ENCODE results near the gene ADAP1.

The ADAP1 gene

GRCh38 chr7:918441-919113, 35.9 kb downstream of the ADAP1 start:
- Histone ChIP-seq H3K79me2 (ENCODE audit: control insufficient read depth, insufficient read depth, low read length, poor library complexity) (no peaks in the 10 kb centered on the region), H3K27me3 (ENCODE audit: insufficient read depth, low read length) (no peaks in the 10 kb centered on the region), H3K23ac (ENCODE audit: low read length) (no peak overlapping the region), H2AK5ac (ENCODE audit: low read length) (no peak overlapping the region), H3K9me3 (ENCODE audit: insufficient read depth, low read depth, low read length) (no peaks in the 10 kb centered on the region), H4K8ac (ENCODE audit: low read depth, low read length) (no peak overlapping the region), H3K27ac (ENCODE audit: low read depth, low read length) (no peak overlapping the region), H3K4me1 (ENCODE audit: control insufficient read depth in 1 of 2, insufficient read depth in 2 of 2, low read length in 2 of 2) (peaks cover 2 to 6% of the 10 kb centered on the region in 2 experiments), H2AFZ (ENCODE audit: insufficient read depth, low read length, poor library complexity) (no peak overlapping the region), H4K91ac (ENCODE audit: low read depth, low read length) (no peak overlapping the region), H4K12ac (ENCODE audit: low read depth, low read length) (no peak overlapping the region), H3K4me2 (ENCODE audit: low read length) (no peak overlapping the region), H3K4me3 (ENCODE audit: low read depth, low read length) (no peak overlapping the region), H3K18ac (ENCODE audit: low read length) (no peak overlapping the region), H3K9ac (ENCODE audit: low read length) (no peak overlapping the region), H2BK12ac (ENCODE audit: low read length) (no peak overlapping the region), H2BK5ac (ENCODE audit: low read depth, low read length, poor library complexity) (no peak overlapping the region), H3K14ac (ENCODE audit: low read length) (no peak overlapping the region), H2BK120ac (ENCODE audit: insufficient read depth, low read length, poor library complexity) (no peak overlapping the region), H3K36me3 (ENCODE audit: control insufficient read depth in 1 of 2, insufficient read depth in 2 of 2, low read length in 2 of 2) (no peaks in the 10 kb centered on the region), H3K79me1 (ENCODE audit: low read length) (no peaks in the 10 kb centered on the region), H3K4ac (ENCODE audit: low read depth, low read length) (no peak overlapping the region)
- DNase-seq = no peak
- no CpG with 5 or more reads among the region's 21 CpGs for WGBS (ENCODE audit: extremely low coverage, insufficient coverage, insufficient read length)

GRCh38 chr7:918118-918425, 36.4 kb downstream of the ADAP1 start:
- Histone ChIP-seq H2BK120ac (ENCODE audit: insufficient read depth, low read length, poor library complexity) (no peak overlapping the region), H3K4ac (ENCODE audit: low read depth, low read length) (no peak overlapping the region), H3K14ac (ENCODE audit: low read length) (no peak overlapping the region), H3K9me3 (ENCODE audit: insufficient read depth, low read depth, low read length) (no peaks in the 10 kb centered on the region), H2AK5ac (ENCODE audit: low read length) (no peak overlapping the region), H2BK12ac (ENCODE audit: low read length) (no peak overlapping the region), H3K23ac (ENCODE audit: low read length) (no peak overlapping the region), H2AFZ (ENCODE audit: insufficient read depth, low read length, poor library complexity) (no peak overlapping the region), H3K27ac (ENCODE audit: low read depth, low read length) (no peak overlapping the region), H3K4me2 (ENCODE audit: low read length) (no peak overlapping the region), H3K27me3 (ENCODE audit: insufficient read depth, low read length) (no peaks in the 10 kb centered on the region), H4K12ac (ENCODE audit: low read depth, low read length) (no peak overlapping the region), H3K79me2 (ENCODE audit: control insufficient read depth, insufficient read depth, low read length, poor library complexity) (no peaks in the 10 kb centered on the region), H2BK5ac (ENCODE audit: low read depth, low read length, poor library complexity) (no peak overlapping the region), H3K4me3 (ENCODE audit: low read depth, low read length) (no peak overlapping the region), H3K9ac (ENCODE audit: low read length) (no peak overlapping the region), H4K8ac (ENCODE audit: low read depth, low read length) (no peak overlapping the region), H3K18ac (ENCODE audit: low read length) (no peak overlapping the region), H3K36me3 (ENCODE audit: control insufficient read depth in 1 of 2, insufficient read depth in 2 of 2, low read length in 2 of 2) (no peaks in the 10 kb centered on the region), H4K91ac (ENCODE audit: low read depth, low read length) (no peak overlapping the region), H3K79me1 (ENCODE audit: low read length) (no peaks in the 10 kb centered on the region), H3K4me1 (ENCODE audit: control insufficient read depth in 1 of 2, insufficient read depth in 2 of 2, low read length in 2 of 2) (peaks cover 0 to 2% of the 10 kb centered on the region in 2 experiments)
- no CpG with 5 or more reads among the region's 9 CpGs for WGBS (ENCODE audit: extremely low coverage, insufficient coverage, insufficient read length)
- DNase-seq = no peak

- Histone ChIP-seq H3K36me3 (ENCODE audit: control insufficient read depth in 1 of 2, insufficient read depth in 2 of 2, low read length in 2 of 2) (no peaks in the 10 kb centered on the region), H3K4ac (ENCODE audit: low read depth, low read length) (no peak overlapping the region), H2AK5ac (ENCODE audit: low read length) (no peak overlapping the region), H3K9me3 (ENCODE audit: insufficient read depth, low read depth, low read length) (no peaks in the 10 kb centered on the region), H2BK5ac (ENCODE audit: low read depth, low read length, poor library complexity) (no peak overlapping the region), H3K14ac (ENCODE audit: low read length) (no peak overlapping the region), H3K27ac (ENCODE audit: low read depth, low read length) (no peak overlapping the region), H4K8ac (ENCODE audit: low read depth, low read length) (no peak overlapping the region), H3K4me3 (ENCODE audit: low read depth, low read length) (no peak overlapping the region), H3K27me3 (ENCODE audit: insufficient read depth, low read length) (no peaks in the 10 kb centered on the region), H3K23ac (ENCODE audit: low read length) (no peak overlapping the region), H3K18ac (ENCODE audit: low read length) (no peak overlapping the region), H3K9ac (ENCODE audit: low read length) (no peak overlapping the region), H2AFZ (ENCODE audit: insufficient read depth, low read length, poor library complexity) (no peak overlapping the region), H3K79me1 (ENCODE audit: low read length) (no peaks in the 10 kb centered on the region), H3K4me2 (ENCODE audit: low read length) (no peak overlapping the region), H2BK120ac (ENCODE audit: insufficient read depth, low read length, poor library complexity) (no peak overlapping the region), H3K79me2 (ENCODE audit: control insufficient read depth, insufficient read depth, low read length, poor library complexity) (no peaks in the 10 kb centered on the region), H4K91ac (ENCODE audit: low read depth, low read length) (no peak overlapping the region), H2BK12ac (ENCODE audit: low read length) (no peak overlapping the region), H3K4me1 (ENCODE audit: control insufficient read depth in 1 of 2, insufficient read depth in 2 of 2, low read length in 2 of 2) (no peaks in the 10 kb centered on the region), H4K12ac (ENCODE audit: low read depth, low read length) (no peak overlapping the region)
- WGBS (ENCODE audit: extremely low coverage, insufficient coverage, insufficient read length) = no CpG with 5 or more reads among the region's 33 CpGs
- DNase-seq = no peak
Observed at GRCh38 chr7:917255-918117, 37.0 kb downstream of the ADAP1 start.

- H3K4me3 ChIP-seq (ENCODE audit: low read depth, low read length) = no peak overlapping the region
- no peak overlapping the region for H2AFZ ChIP-seq (ENCODE audit: insufficient read depth, low read length, poor library complexity)
- H4K12ac ChIP-seq (ENCODE audit: low read depth, low read length) = no peak overlapping the region
- H2BK5ac ChIP-seq (ENCODE audit: low read depth, low read length, poor library complexity) = no peak overlapping the region
- H2BK120ac ChIP-seq (ENCODE audit: insufficient read depth, low read length, poor library complexity) = no peak overlapping the region
- H4K91ac ChIP-seq (ENCODE audit: low read depth, low read length) = no peak overlapping the region
- no peak overlapping the region for H2AK5ac ChIP-seq (ENCODE audit: low read length)
- no peak overlapping the region for H3K9ac ChIP-seq (ENCODE audit: low read length)
- WGBS (ENCODE audit: extremely low coverage, insufficient coverage, insufficient read length) = no CpG with 5 or more reads among the region's 17 CpGs
- H3K18ac ChIP-seq (ENCODE audit: low read length) = no peak overlapping the region
- no peaks in the 10 kb centered on the region for H3K79me1 ChIP-seq (ENCODE audit: low read length)
- H3K4ac ChIP-seq (ENCODE audit: low read depth, low read length) = no peak overlapping the region
- no peaks in the 10 kb centered on the region for H3K27me3 ChIP-seq (ENCODE audit: insufficient read depth, low read length)
- H3K36me3 ChIP-seq (ENCODE audit: control insufficient read depth in 1 of 2, insufficient read depth in 2 of 2, low read length in 2 of 2) = no peaks in the 10 kb centered on the region
- no peaks in the 10 kb centered on the region for H3K9me3 ChIP-seq (ENCODE audit: insufficient read depth, low read depth, low read length)
- no peak overlapping the region for H3K14ac ChIP-seq (ENCODE audit: low read length)
- H3K23ac ChIP-seq (ENCODE audit: low read length) = no peak overlapping the region
- no peaks in the 10 kb centered on the region for H3K79me2 ChIP-seq (ENCODE audit: control insufficient read depth, insufficient read depth, low read length, poor library complexity)
- H3K4me2 ChIP-seq (ENCODE audit: low read length) = no peak overlapping the region
- no peak overlapping the region for H3K27ac ChIP-seq (ENCODE audit: low read depth, low read length)
- H3K4me1 ChIP-seq (ENCODE audit: control insufficient read depth in 1 of 2, insufficient read depth in 2 of 2, low read length in 2 of 2) = no peaks in the 10 kb centered on the region
- DNase-seq = no peak
- H4K8ac ChIP-seq (ENCODE audit: low read depth, low read length) = no peak overlapping the region
- H2BK12ac ChIP-seq (ENCODE audit: low read length) = no peak overlapping the region
Observed at GRCh38 chr7:916291-916941, 38.1 kb downstream of the ADAP1 start.
